ENCODE results near the gene EFEMP2.

- TF ChIP-seq CTCF (conservative IDR thresholded peaks at IDR 0.05 in 1 of 2, IDR thresholded peaks at IDR 0.05 in 1 of 2; ENCODE audit: low read depth in 1 of 2, low read length in 2 of 2): no peak
- TF ChIP-seq EZH2 (IDR thresholded peaks at IDR 0.05; ENCODE audit: low read length, missing control alignments): no peak
These were observed 30.5 kb downstream of the EFEMP2 start for GRCh38 chr11:65842144-65842543.
